SJSA1 (cell line): Measurements from ENCODE around the gene MYCN. TPM values are rescaled to one million over a fixed set of nuclear protein-coding genes. Genes with fewer than 3 reads are reported as not detected.
A peak's percentile ranks its signal among the peaks of the same experiment; 100 is the strongest.

Source experiments
- DNase-seq, 2 experiments: peaks; one replicate each; pipeline ENCODE4 v3.0.0-alpha.2; 2015 to 2020; ENCODE audit warnings: low spot score in 2 of 2, low read depth in 1 of 2
- H3K27ac ChIP-seq: fragments of 250-450 bp; sonication (Bioruptor Pico); 2 replicates; pipeline ENCODE4 v1.5.1; 2020; ENCODE audit warnings: mild to moderate bottlenecking, moderate library complexity
- H3K27me3 ChIP-seq: fragments of 250-450 bp; sonication (Bioruptor Pico); replicated peaks from 2 replicates; pipeline ENCODE4 v1.5.1; 2020; ENCODE audit warnings: mild to moderate bottlenecking, moderate library complexity
- H3K36me3 ChIP-seq: fragments of 250-450 bp; sonication (Bioruptor Pico); 2 replicates; pipeline ENCODE4 v1.5.1; 2020; ENCODE audit warnings: mild to moderate bottlenecking
- H3K4me1 ChIP-seq: fragments of 250-450 bp; sonication (Bioruptor Pico); replicated peaks from 2 replicates; pipeline ENCODE4 v1.6.1; 2021; ENCODE audit warnings: mild to moderate bottlenecking
- H3K4me3 ChIP-seq: fragments of 250-450 bp; sonication (Bioruptor Pico); 2 replicates; pipeline ENCODE4 v1.5.1; 2020; ENCODE audit warnings: mild to moderate bottlenecking
- H3K9me3 ChIP-seq: fragments of 250-450 bp; sonication (Bioruptor Pico); replicated peaks from 2 replicates; pipeline ENCODE4 v1.5.1; 2020; ENCODE audit warnings: mild to moderate bottlenecking
- total RNA-seq: library from RNA; depleted of rRNA; stranded (reverse); fragments of >200 nt; shearing (Covaris generic); gene quantifications from 2 replicates; pipeline ENCODE4 v1.2.3, GENCODE V29; 2014

MYCN gene
- total RNA-seq, 1 experiment from 2014 or later, result 3.7 TPM

- H3K4me1 ChIP-seq, result no peaks in the 10 kb centered on the region
- H3K27me3 ChIP-seq, result no peaks in the 10 kb centered on the region
- no peak overlapping the region for H3K4me3 ChIP-seq
- peak in 1 of 2 experiments; percentile 9 for DNase-seq
- no peaks in the 10 kb centered on the region for H3K9me3 ChIP-seq
- H3K36me3 ChIP-seq, result no peaks in the 10 kb centered on the region
- H3K27ac ChIP-seq, result no peak overlapping the region
Observed at GRCh38 chr2:15971831-15972522, 31.6 kb downstream of the MYCN start.

- Histone ChIP-seq H3K36me3 (no peaks in the 10 kb centered on the region), H3K27me3 (no peaks in the 10 kb centered on the region), H3K4me3 (no peak overlapping the region), H3K9me3 (no peaks in the 10 kb centered on the region), H3K4me1 (no peaks in the 10 kb centered on the region), H3K27ac (no peak overlapping the region)
- DNase-seq, result no peak
Observed at GRCh38 chr2:15973481-15974401, 33.4 kb downstream of the MYCN start.

GRCh38 chr2:15974565-15975260 is 34.4 kb downstream of the MYCN start:
- no peaks in the 10 kb centered on the region for H3K9me3 ChIP-seq
- no peak overlapping the region for H3K27ac ChIP-seq
- H3K4me1 ChIP-seq, result no peaks in the 10 kb centered on the region
- H3K36me3 ChIP-seq, result no peaks in the 10 kb centered on the region
- no peak overlapping the region for H3K4me3 ChIP-seq
- no peaks in the 10 kb centered on the region for H3K27me3 ChIP-seq
- DNase-seq, result no peak

- H3K4me3 ChIP-seq, result no peak overlapping the region
- no peaks in the 10 kb centered on the region for H3K27me3 ChIP-seq
- H3K27ac ChIP-seq, result no peak overlapping the region
- DNase-seq, result no peak
- H3K4me1 ChIP-seq, result no peaks in the 10 kb centered on the region
- H3K9me3 ChIP-seq, result no peaks in the 10 kb centered on the region
- no peaks in the 10 kb centered on the region for H3K36me3 ChIP-seq
Observed at GRCh38 chr2:15975261-15975600, 34.9 kb downstream of the MYCN start.

- H3K27me3 ChIP-seq, result no peaks in the 10 kb centered on the region
- no peak for DNase-seq
- no peaks in the 10 kb centered on the region for H3K36me3 ChIP-seq
- no peaks in the 10 kb centered on the region for H3K9me3 ChIP-seq
- H3K4me3 ChIP-seq, result no peak overlapping the region
- no peak overlapping the region for H3K27ac ChIP-seq
- no peaks in the 10 kb centered on the region for H3K4me1 ChIP-seq
Observed at GRCh38 chr2:15975676-15976075, 35.3 kb downstream of the MYCN start.

GRCh38 chr2:15976354-15976753 is 36.0 kb downstream of the MYCN start:
- Histone ChIP-seq H3K4me3 (no peak overlapping the region), H3K4me1 (no peaks in the 10 kb centered on the region), H3K27me3 (no peaks in the 10 kb centered on the region), H3K9me3 (no peaks in the 10 kb centered on the region), H3K36me3 (no peaks in the 10 kb centered on the region), H3K27ac (no peak overlapping the region)
- no peak for DNase-seq

DNA sequence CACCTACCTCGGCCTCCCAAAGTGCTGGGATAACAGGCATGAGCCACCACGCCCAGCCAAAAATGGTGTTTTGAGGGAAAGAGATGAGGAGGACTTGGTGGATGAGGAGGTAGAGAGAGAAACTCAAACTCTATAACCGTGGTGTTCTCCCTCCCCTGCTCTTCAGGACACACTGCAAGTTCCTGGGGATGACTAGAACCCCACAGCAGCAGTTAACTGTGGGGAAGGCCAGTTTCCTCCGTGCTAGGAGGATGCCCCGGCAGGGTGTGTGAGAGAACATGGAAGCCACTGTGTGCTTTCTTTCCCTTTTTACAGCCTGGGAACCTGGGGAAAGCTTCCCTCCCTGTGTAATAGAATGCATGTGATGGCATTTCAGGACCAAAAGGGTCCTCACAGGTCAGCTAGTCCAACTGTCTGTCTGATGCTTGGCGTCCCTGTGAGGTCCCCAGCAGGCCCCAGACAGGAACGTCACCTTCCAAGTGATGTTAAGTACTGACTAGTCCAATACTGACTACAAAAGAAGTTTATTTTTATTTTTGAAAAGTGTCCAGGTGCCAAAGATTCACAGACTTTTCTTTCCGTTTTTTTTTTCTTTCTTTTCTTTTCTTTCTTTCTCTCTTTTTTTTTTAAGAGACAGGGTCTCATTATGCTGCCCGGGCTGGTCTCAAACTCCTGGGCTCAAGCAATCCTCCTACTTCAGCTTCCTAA is 38.9 kb downstream of the MYCN start:
- no peak for DNase-seq
- H3K9me3 ChIP-seq, result no peaks in the 10 kb centered on the region
- H3K27ac ChIP-seq, result no peak overlapping the region
- no peaks in the 10 kb centered on the region for H3K36me3 ChIP-seq
- no peaks in the 10 kb centered on the region for H3K4me1 ChIP-seq
- no peaks in the 10 kb centered on the region for H3K27me3 ChIP-seq
- H3K4me3 ChIP-seq, result no peak overlapping the region

DNA sequence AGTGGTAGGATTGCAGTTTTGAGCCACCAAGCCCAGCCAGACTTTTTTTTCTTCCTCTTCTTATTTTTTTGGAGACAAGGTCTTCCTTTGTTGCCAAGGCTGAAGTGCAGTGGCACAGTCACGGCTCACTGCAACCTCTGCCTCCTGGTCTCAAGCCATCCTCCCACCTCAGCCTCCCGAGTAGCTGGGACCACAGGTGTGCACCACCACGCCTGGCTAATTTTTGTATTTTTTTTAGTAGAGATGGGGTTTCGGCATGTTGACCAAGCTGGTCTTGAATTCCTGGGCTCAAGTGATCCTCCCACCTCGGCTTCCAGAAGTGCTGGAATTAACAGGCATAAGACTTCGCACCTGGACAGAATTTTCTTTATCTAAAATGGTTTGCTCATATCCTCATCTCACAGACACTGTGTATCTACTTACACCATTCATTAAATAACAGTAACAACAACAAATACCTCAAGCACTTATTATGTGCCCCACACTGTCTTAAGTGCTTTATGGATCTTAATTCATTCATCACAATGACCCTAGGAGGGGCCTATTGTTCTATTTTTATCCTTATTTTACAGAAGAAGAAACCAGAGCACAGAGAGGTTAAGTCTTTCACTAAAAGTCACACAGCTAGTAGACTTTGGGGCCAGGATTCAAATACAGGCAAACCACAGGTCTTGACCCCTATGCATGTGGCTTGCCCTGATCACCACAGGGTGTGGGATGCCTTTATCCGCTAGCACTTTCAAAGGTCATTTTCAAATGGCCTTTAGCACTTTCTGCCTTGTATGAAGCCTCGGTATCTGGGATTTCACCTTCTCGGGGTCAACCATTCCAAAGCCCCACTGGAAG is 39.6 kb downstream of the MYCN start:
- Histone ChIP-seq H3K36me3 (no peaks in the 10 kb centered on the region), H3K27ac (no peak overlapping the region), H3K4me1 (no peaks in the 10 kb centered on the region), H3K4me3 (no peak overlapping the region), H3K9me3 (no peaks in the 10 kb centered on the region), H3K27me3 (no peaks in the 10 kb centered on the region)
- DNase-seq, result no peak

GRCh38 chr2:15980605-15981098 is 40.3 kb downstream of the MYCN start:
- no peak for DNase-seq
- Histone ChIP-seq H3K4me3 (no peak overlapping the region), H3K9me3 (no peaks in the 10 kb centered on the region), H3K27ac (no peak overlapping the region), H3K4me1 (no peaks in the 10 kb centered on the region), H3K36me3 (no peaks in the 10 kb centered on the region), H3K27me3 (no peaks in the 10 kb centered on the region)

GRCh38 chr2:15981646-15982045 is 41.3 kb downstream of the MYCN start:
- Histone ChIP-seq H3K27ac (no peak overlapping the region), H3K36me3 (no peaks in the 10 kb centered on the region), H3K9me3 (no peaks in the 10 kb centered on the region), H3K27me3 (no peaks in the 10 kb centered on the region), H3K4me3 (no peak overlapping the region), H3K4me1 (no peaks in the 10 kb centered on the region)
- no peak for DNase-seq

DNA sequence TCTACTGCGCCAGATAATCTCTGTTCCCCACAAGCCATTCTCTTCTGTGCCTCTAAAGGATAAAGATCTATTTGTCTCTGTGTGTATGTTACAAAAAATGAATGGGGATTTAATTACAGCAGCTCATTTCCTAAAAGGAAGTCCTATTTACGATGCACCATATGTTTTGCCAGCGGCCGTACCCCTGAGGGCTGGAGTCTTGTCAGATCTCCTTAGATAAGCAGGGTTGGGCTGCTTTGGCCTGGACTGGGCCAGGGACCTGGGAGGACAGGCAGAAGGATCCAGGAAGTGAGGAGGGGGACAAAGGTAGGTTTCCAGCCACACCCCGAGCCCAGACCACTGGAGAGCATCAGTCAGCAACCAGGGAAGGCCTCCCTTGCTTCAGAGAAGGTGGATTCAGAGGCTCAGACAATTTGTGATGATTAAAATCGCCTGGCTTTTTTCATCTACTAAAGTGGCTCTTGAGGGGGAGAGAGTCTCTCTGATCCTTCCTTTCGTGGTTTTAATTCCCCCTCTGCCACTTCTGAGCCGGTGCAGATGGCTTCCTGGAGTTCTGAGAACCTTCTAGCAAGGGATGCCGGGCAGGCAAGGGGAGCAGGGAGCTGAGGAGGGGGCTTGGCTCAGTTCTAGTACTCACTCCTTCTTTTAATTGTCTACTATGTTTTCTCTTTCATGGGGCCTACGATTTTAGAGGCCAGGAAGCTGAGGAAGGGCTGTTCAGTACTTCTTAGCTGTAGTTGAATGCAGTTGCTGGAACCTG is 42.1 kb downstream of the MYCN start:
- no peak overlapping the region for H3K4me3 ChIP-seq
- no peaks in the 10 kb centered on the region for H3K27me3 ChIP-seq
- no peak for DNase-seq
- no peaks in the 10 kb centered on the region for H3K4me1 ChIP-seq
- H3K27ac ChIP-seq, result no peak overlapping the region
- H3K9me3 ChIP-seq, result no peaks in the 10 kb centered on the region
- no peaks in the 10 kb centered on the region for H3K36me3 ChIP-seq

DNA sequence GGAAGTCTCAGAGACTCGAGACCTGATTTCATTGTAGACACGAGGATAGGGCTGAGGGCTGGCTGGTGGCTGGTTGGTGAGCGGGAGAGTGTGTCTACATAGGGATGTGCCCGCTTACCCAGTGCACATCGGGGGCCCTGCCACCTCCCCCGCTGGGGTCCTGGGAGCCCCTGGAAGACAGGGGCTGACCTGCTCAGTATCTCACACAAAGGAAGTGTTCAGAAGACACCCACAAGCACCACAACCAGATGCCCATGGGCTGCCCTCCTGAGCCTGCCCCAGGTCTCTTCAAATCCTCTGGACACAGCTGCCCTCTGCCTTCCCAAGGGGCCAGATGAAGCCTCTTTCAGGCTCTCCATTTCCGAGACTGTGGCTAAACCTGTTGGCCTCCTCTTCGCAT is 43.1 kb downstream of the MYCN start:
- Histone ChIP-seq H3K9me3 (no peaks in the 10 kb centered on the region), H3K4me3 (no peak overlapping the region), H3K27me3 (no peaks in the 10 kb centered on the region), H3K27ac (no peak overlapping the region), H3K4me1 (no peaks in the 10 kb centered on the region), H3K36me3 (no peaks in the 10 kb centered on the region)
- no peak for DNase-seq
